Measurements from ENCODE around the gene ARHGEF28. TPM values are rescaled to one million over a fixed set of nuclear protein-coding genes. Genes with fewer than 3 reads are reported as not detected.

The ARHGEF28 gene
- total RNA-seq, 4 donors from 2014 or later, result 8.2 to 16.5 (median 15.4) TPM

DNA sequence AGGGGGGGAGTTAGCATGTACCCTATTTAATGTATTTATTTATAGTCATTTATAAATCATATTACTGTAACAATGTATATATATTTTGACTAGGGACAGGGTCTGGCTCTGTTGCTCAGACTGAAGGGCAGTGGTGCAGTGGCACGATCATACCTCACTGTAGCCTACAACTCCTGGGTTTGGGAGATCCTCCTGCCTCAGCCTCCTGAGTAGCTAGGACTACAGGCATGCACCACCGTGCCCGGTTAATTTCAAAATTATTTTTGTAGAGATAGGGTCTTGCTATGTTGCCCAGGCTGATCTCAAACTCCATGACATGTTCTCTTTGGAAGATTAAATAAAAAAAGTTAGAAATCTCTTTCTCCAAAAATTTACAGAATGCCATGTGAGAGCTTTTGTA lies 52.8 kb downstream of the ARHGEF28 start:
- DNase-seq (ENCODE audit: low spot score) (no peak), ATAC-seq (ENCODE audit: low FRiP score) (no peak)
- TF ChIP-seq, protein P1, sequence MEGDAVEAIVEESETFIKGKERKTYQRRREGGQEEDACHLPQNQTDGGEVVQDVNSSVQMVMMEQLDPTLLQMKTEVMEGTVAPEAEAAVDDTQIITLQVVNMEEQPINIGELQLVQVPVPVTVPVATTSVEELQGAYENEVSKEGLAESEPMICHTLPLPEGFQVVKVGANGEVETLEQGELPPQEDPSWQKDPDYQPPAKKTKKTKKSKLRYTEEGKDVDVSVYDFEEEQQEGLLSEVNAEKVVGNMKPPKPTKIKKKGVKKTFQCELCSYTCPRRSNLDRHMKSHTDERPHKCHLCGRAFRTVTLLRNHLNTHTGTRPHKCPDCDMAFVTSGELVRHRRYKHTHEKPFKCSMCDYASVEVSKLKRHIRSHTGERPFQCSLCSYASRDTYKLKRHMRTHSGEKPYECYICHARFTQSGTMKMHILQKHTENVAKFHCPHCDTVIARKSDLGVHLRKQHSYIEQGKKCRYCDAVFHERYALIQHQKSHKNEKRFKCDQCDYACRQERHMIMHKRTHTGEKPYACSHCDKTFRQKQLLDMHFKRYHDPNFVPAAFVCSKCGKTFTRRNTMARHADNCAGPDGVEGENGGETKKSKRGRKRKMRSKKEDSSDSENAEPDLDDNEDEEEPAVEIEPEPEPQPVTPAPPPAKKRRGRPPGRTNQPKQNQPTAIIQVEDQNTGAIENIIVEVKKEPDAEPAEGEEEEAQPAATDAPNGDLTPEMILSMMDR (IDR thresholded peaks at IDR 0.05), result no peak

DNA sequence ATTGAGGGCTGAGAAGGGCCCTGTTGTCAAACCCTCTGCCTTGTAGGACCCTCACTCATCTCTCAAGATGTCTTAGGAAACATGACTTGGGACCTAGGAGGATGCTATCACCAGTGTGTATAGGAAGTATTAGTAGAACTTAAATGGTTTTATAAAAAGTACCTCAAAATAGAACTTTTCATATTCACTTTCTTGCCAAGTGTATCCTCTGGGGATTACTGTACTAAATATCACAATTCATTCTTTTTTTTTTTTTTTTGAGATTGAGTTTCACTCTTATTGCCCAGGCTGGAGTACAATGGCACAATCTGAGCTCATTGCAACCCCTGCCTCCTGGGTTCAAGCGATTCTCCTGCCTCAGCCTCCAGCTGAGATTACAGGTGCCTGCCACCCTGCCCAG lies 56.2 kb downstream of the ARHGEF28 start:
- ATAC-seq (ENCODE audit: low FRiP score), result no peak
- TF ChIP-seq, protein P1 (IDR thresholded peaks at IDR 0.05), result no peak
- DNase-seq (ENCODE audit: low spot score), result no peak

DNA sequence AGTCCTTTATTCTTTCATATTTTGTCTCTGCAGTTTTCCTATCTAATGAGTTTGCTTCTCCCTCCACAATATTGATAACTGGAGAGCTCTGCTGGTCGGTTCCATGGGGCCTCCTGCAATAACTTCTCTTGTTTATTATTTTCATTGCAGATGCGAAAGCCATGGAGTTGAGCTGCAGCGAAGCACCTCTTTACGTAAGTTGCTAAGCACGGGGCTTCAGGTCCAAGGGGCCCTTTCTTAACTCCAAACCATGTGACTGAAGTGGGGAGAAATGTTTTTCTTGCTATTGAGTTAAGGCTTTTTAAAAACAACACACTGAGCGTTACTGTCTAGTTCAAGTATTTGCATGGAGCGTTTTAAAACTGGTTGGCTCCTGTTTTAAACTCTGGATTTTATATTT lies 58.7 kb downstream of the ARHGEF28 start:
- TF ChIP-seq, protein P1 (IDR thresholded peaks at IDR 0.05), result no peak
- DNase-seq (ENCODE audit: low spot score) (no peak), ATAC-seq (ENCODE audit: low FRiP score) (no peak)

DNA sequence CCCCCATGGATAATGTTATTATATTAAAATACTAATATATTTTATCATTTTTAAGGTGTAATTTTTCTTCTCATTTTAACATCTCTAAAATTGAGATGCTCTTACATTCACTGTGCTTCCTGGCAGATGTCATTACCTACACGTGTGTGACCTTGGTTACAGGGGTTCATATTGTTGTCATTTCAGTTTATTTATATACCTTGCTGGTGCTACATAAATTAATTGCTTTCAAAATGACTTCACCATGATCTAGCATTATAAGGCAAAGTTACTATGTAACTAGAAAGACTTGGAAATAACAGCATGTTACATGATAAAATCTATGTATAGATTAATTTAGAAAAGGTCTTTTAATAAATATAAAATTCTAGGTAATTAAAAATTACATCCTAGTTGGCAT lies 60.9 kb downstream of the ARHGEF28 start:
- DNase-seq (ENCODE audit: low spot score) (no peak), ATAC-seq (ENCODE audit: low FRiP score) (no peak)
- TF ChIP-seq, protein P1 (IDR thresholded peaks at IDR 0.05), result no peak

DNA sequence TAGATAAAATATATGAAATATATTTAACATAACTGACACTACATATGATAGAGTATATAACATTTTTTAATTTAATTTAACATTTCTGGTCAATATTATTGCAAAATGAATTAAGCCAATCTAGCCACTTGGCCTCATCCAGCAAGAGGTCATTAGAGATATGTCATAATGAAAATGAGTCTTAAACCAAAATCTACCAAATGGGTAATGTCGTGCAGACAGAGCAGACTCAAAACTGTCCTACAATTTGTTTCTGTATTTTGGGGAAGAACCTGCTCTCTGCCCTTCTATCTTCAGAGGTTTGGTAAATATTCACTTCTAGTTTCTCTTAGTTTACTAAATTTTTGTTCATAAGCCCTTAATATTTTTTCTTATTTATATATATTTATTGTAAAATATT lies 61.4 kb downstream of the ARHGEF28 start:
- TF ChIP-seq, protein P1 (IDR thresholded peaks at IDR 0.05), result no peak
- no peak for DNase-seq (ENCODE audit: low spot score)
- no peak for ATAC-seq (ENCODE audit: low FRiP score)

DNA sequence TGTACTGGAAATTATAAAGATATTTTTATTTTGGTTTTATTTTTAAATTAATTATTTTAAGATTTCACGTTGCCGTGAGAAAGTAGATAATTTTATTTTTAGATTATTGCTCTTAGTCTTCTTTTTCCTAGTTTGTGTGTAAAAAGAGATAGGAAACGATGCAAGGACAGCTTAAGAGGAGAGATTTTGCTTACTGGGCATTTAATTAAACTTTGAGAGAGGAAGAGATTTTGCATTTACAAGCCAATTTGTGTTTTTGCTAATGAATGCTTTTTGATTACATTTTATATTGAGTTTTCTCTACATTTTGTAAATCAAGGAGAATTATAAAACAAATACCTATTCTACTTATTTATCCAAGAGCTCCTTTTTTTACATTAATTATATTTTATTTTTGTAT lies 64.0 kb downstream of the ARHGEF28 start:
- TF ChIP-seq, protein P1 (IDR thresholded peaks at IDR 0.05), result no peak
- no peak for ATAC-seq (ENCODE audit: low FRiP score)
- DNase-seq (ENCODE audit: low spot score), result no peak

DNA sequence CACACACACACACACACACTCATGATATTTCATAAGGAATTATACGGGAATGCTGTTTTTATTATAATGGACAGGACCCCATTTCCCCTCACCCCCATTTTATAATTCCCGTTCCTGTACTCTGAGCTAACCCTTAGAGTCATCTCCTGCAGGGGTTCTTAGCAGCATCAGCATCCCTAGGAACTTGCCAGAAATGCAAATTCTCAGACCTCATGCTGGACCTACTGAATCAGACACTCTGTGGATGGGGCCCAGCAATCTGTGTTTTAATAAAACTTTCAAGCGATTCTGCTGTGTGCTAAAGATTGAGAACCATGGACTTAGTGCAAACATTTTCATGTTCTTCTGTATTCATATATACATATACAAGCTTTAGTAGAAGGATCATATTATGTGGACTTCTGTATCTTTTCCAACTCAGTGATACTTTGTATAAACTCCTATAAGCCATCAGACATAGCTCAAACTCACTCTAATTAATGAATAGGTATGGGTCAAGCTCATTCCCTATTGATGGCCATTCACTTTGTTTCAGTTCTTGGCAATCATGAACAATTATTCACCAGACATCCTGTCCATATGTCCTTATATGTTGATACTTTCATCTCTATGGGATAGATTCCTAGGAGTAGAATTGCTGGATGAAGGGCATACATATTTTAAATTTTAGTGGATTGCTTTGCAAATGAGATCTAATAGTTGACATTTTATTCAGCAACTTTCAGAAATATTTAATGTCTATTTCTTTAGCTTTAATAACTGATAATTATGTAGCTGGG lies 65.5 kb downstream of the ARHGEF28 start:
- DNase-seq (ENCODE audit: low spot score), result no peak
- TF ChIP-seq, protein P1 (IDR thresholded peaks at IDR 0.05), result no peak
- ATAC-seq (ENCODE audit: low FRiP score), result no peak

Data from omental fat pad (tissue), 4 donors.